H1 (cell line): ENCODE results near the gene NT5C1A. TPM values are rescaled to one million over a fixed set of nuclear protein-coding genes. Genes with fewer than 3 reads are reported as not detected.

ENCODE experiments used
- CTCF ChIA-PET: fragments of 300-600 bp; sonication (Branson Sonifier 250); formaldehyde crosslinking; loops from one replicate; lab custom pipeline; 2021; ENCODE audit not compliant: partially characterized antibody; lab: Charles Lee
- POLR2A ChIA-PET: fragments of 300-600 bp; sonication (Branson Sonifier 250); formaldehyde crosslinking; loops from one replicate; lab custom pipeline; 2021; ENCODE audit warnings: inconsistent platforms; ENCODE audit not compliant: partially characterized antibody; lab: Charles Lee
- DNase-seq, 2 experiments: peaks; one replicate each; pipeline versions ENCODE4 v3.0.0 to v3.0.0-alpha.2; 2010 to 2022; ENCODE audit warnings: low spot score in 2 of 2, low read depth in 1 of 2, mixed read lengths in 1 of 2
- FAIRE-seq: peaks from 2 replicates; lab custom pipeline; 2011; peaks lifted over from hg19 to GRCh38; lab: Jason Lieb, UNC
- H2AFZ ChIP-seq: 2 replicates; pipeline ENCODE4 v1.8.1; 2012; ENCODE audit warnings: low read length, inconsistent platforms
- H2AK5ac ChIP-seq: 2 replicates; pipeline ENCODE4 v1.6.1; 2013; ENCODE audit warnings: low read depth, low read length
- H2BK120ac ChIP-seq: replicated peaks from 2 replicates; pipeline ENCODE3; 2013; ENCODE audit warnings: low read depth, low read length, inconsistent platforms
- H2BK12ac ChIP-seq: 2 replicates; pipeline ENCODE4 v1.6.1; 2013; ENCODE audit warnings: low read depth, low read length
- H2BK15ac ChIP-seq: 2 replicates; pipeline ENCODE4 v1.6.1; 2013; ENCODE audit warnings: low read length
- H2BK20ac ChIP-seq: 2 replicates; pipeline ENCODE4 v1.6.1; 2013; ENCODE audit warnings: low read length
- H2BK5ac ChIP-seq: 2 replicates; pipeline ENCODE4 v1.6.1; 2013; ENCODE audit warnings: low read depth, low read length
- H3K14ac ChIP-seq: 2 replicates; pipeline ENCODE4 v1.6.1; 2013; ENCODE audit warnings: inconsistent platforms; ENCODE audit not compliant: insufficient read length
- H3K18ac ChIP-seq: 2 replicates; pipeline ENCODE4 v1.6.1; 2013; ENCODE audit warnings: low read length; ENCODE audit errors: extremely low read depth
- H3K23ac ChIP-seq: 2 replicates; pipeline ENCODE4 v1.6.1; 2013; ENCODE audit warnings: inconsistent platforms; ENCODE audit not compliant: insufficient read length
- H3K23me2 ChIP-seq: 2 replicates; pipeline ENCODE4 v1.6.1; 2013; ENCODE audit warnings: low read depth, low read length
- H3K27ac ChIP-seq: 2 replicates; pipeline ENCODE4 v1.6.1; 2011; ENCODE audit warnings: low read depth, low read length, inconsistent platforms
- H3K27me3 ChIP-seq, 4 experiments: replicated peaks in 1 of 4; 1 replicate in 1 of 4; 2 replicates in 3 of 4; pipeline versions ENCODE4 v1.6.1 to v1.8.1; 2011 to 2013; ENCODE audit warnings: low read length in 3 of 4, mild to moderate bottlenecking in 3 of 4, inconsistent platforms in 2 of 4, mixed read lengths in 2 of 4, moderate library complexity in 1 of 4; ENCODE audit not compliant: control insufficient read depth in 3 of 4, insufficient read depth in 3 of 4; ENCODE audit errors: extremely low read depth in 1 of 4
- H3K36me3 ChIP-seq, 4 experiments: 2 replicates each; pipeline versions ENCODE4 v1.6.1 to v1.8.1; 2011 to 2013; ENCODE audit warnings: mild to moderate bottlenecking in 4 of 4, low read length in 3 of 4, moderate library complexity in 2 of 4, control low read depth in 1 of 4, inconsistent platforms in 1 of 4; ENCODE audit not compliant: insufficient read depth in 4 of 4, control insufficient read depth in 2 of 4
- H3K4ac ChIP-seq: replicated peaks from 2 replicates; pipeline ENCODE3; 2013; ENCODE audit warnings: low read length, low read depth, mixed read lengths, inconsistent platforms; ENCODE audit not compliant: insufficient read length
- H3K4me1 ChIP-seq, 4 experiments: replicated peaks in 1 of 4; 1 replicate in 1 of 4; 2 replicates in 3 of 4; pipeline versions ENCODE4 v1.6.1 to v1.8.1; 2011 to 2013; ENCODE audit warnings: low read length in 3 of 4, inconsistent platforms in 2 of 4, mixed read lengths in 1 of 4; ENCODE audit not compliant: insufficient read depth in 4 of 4, control insufficient read depth in 3 of 4
- H3K4me2 ChIP-seq, 2 experiments: 2 replicates each; pipeline versions ENCODE4 v1.6.1 to v1.8.1; 2011 to 2013; ENCODE audit warnings: low read depth in 2 of 2, low read length in 2 of 2, control low read depth in 1 of 2, inconsistent platforms in 1 of 2, mild to moderate bottlenecking in 1 of 2; ENCODE audit not compliant: insufficient read depth in 1 of 2
- H3K4me3 ChIP-seq, 4 experiments: fragments of 200-600, 300-600 bp in 1 of 4; sonication (generic), shearing (Covaris generic), sonication (Bioruptor Twin) in 1 of 4; 2 replicates each; pipeline versions ENCODE4 v1.5.1 to v1.8.1; 2011 to 2016; ENCODE audit warnings: low read length in 4 of 4, low read depth in 3 of 4, control low read depth in 2 of 4, inconsistent platforms in 2 of 4, mild to moderate bottlenecking in 2 of 4, mixed read lengths in 1 of 4, moderate library complexity in 1 of 4; ENCODE audit not compliant: insufficient read depth in 2 of 4; ENCODE audit errors: extremely low read depth in 1 of 4
- H3K56ac ChIP-seq: replicated peaks from 2 replicates; pipeline ENCODE3; 2013; ENCODE audit warnings: low read depth, mild to moderate bottlenecking, mixed read lengths, low read length, inconsistent platforms; ENCODE audit not compliant: insufficient read length
- H3K79me1 ChIP-seq: 2 replicates; pipeline ENCODE4 v1.6.1; 2013; ENCODE audit warnings: low read depth, low read length, control low read depth
- H3K79me2 ChIP-seq, 2 experiments: 2 replicates each; pipeline versions ENCODE4 v1.6.1 to v1.8.1; 2012 to 2013; ENCODE audit warnings: low read length in 2 of 2, mild to moderate bottlenecking in 2 of 2, inconsistent platforms in 1 of 2; ENCODE audit not compliant: insufficient read depth in 2 of 2, control insufficient read depth in 1 of 2
- H3K9ac ChIP-seq, 4 experiments: replicated peaks in 1 of 4; 1 replicate in 1 of 4; 2 replicates in 3 of 4; pipeline versions ENCODE4 v1.6.1 to v1.8.1; 2011 to 2013; ENCODE audit warnings: low read depth in 3 of 4, low read length in 3 of 4, control low read depth in 2 of 4, mild to moderate bottlenecking in 2 of 4, moderate library complexity in 2 of 4, inconsistent platforms in 1 of 4; ENCODE audit errors: extremely low read depth in 1 of 4
- H3K9me3 ChIP-seq, 2 experiments: 2 replicates each; pipeline versions ENCODE4 v1.6.1 to v1.8.1; 2012 to 2013; ENCODE audit warnings: mild to moderate bottlenecking in 2 of 2, moderate library complexity in 2 of 2, control low read depth in 1 of 2, inconsistent platforms in 1 of 2, low read depth in 1 of 2, low read length in 1 of 2, mixed read lengths in 1 of 2; ENCODE audit not compliant: insufficient read depth in 2 of 2
- H4K20me1 ChIP-seq, 2 experiments: replicated peaks in 1 of 2; 2 replicates each; pipeline versions ENCODE3 to v1.8.1; 2011 to 2013; ENCODE audit warnings: inconsistent platforms in 2 of 2, low read length in 2 of 2, mild to moderate bottlenecking in 1 of 2; ENCODE audit not compliant: insufficient read depth in 2 of 2, control insufficient read depth in 1 of 2
- H4K5ac ChIP-seq: 2 replicates; pipeline ENCODE4 v1.6.1; 2013; ENCODE audit warnings: low read length, low read depth, mixed read lengths, inconsistent platforms; ENCODE audit not compliant: insufficient read length
- H4K8ac ChIP-seq: 2 replicates; pipeline ENCODE4 v1.8.0; 2013; ENCODE audit warnings: mild to moderate bottlenecking, moderate library complexity, low read length, inconsistent platforms; ENCODE audit not compliant: insufficient read depth; ENCODE audit errors: extremely low read depth
- H4K91ac ChIP-seq: replicated peaks from 2 replicates; pipeline ENCODE3; 2013; ENCODE audit warnings: low read length, mixed read lengths, inconsistent platforms; ENCODE audit not compliant: insufficient read length
- BACH1 ChIP-seq: IDR thresholded peaks from 2 replicates; pipeline ENCODE4 v1.6.1; 2012; ENCODE audit warnings: low read length, improper control_type of control experiment
- EZH2 ChIP-seq: fragments of 200-600 bp; sonication (generic); IDR thresholded peaks from 2 replicates; pipeline ENCODE4 v1.7.1; 2012; ENCODE audit warnings: low read depth, mild to moderate bottlenecking, moderate library complexity, low read length, inconsistent platforms; ENCODE audit not compliant: severe bottlenecking
- MAFK ChIP-seq: IDR thresholded peaks from 2 replicates; pipeline ENCODE4 v1.6.1; 2012; ENCODE audit warnings: low read depth, mild to moderate bottlenecking, improper control_type of control experiment, low read length
- WGBS, 2 experiments: shearing (Covaris generic) in 1 of 2; methylation state at CpG; one replicate each; pipeline versions ENCODE4 v1.1.6 to v1.1.7; 2013 to 2015; ENCODE audit warnings: low lambda C conversion rate in 2 of 2, mixed read lengths in 2 of 2, inconsistent platforms in 1 of 2, low coverage in 1 of 2, missing lambda C conversion rate in 1 of 2; ENCODE audit not compliant: insufficient replicate concordance in 2 of 2, insufficient coverage in 1 of 2, insufficient read length in 1 of 2; ENCODE audit errors: extremely low coverage in 1 of 2, missing lambda C conversion rate in 1 of 2; 5-methylcytosine and 5-hydroxymethylcytosine counted together
- polyA plus RNA-seq, 7 experiments: library from polyadenylated mRNA; depleted of rRNA in 3 of 7; stranded (reverse) in 5 of 7; unstranded in 2 of 7; fragments of >200 nt in 5 of 7; fragments of 200-250 nt in 2 of 7; gene quantifications; 1 replicate in 5 of 7; 2 replicates in 1 of 7; 4 replicates in 1 of 7; pipeline versions ENCODE4 v1.2.1 to v1.2.3, GENCODE V29; 2011 to 2013; ENCODE audit warnings: missing spikeins in 2 of 7, mixed read lengths in 2 of 7
- total RNA-seq: library from RNA; stranded (reverse); fragmentation: NEBNext Ultra II Directional; extraction: Animal tissue kit (Norgen Biotek cat#: 25700); gene quantifications from 2 replicates; pipeline ENCODE4 v1.2.1, GENCODE V29; 2021

Gene NT5C1A
- total and polyA plus RNA-seq, 2 of the 8 experiments (the other 6 are each of a cell fraction or from before 2014, with no cell fraction given), result not detected

- no peaks in the 10 kb centered on the region for H3K23me2 ChIP-seq
- no peak overlapping the region for H3K27ac ChIP-seq
- no peak overlapping the region for H3K23ac ChIP-seq
- no peak overlapping the region for H4K5ac ChIP-seq
- no peak overlapping the region for H2BK5ac ChIP-seq
- H4K20me1 ChIP-seq, result no peaks in the 10 kb centered on the region
- H2BK120ac ChIP-seq, result no peak overlapping the region
- WGBS, 2 experiments, result 90% methylated on average over 6 of the region's 8 CpGs; no CpG with 5 or more reads in 1 of the 2 experiments
- H2BK12ac ChIP-seq, result no peak overlapping the region
- H3K79me1 ChIP-seq, result no peaks in the 10 kb centered on the region
- no peaks in the 10 kb centered on the region; a peak in 1 of 4 replicates for H3K9me3 ChIP-seq
- no peak overlapping the region; the same call in 1 of the 2 replicates for H3K18ac ChIP-seq
- no peak overlapping the region for H4K91ac ChIP-seq
- H2AFZ ChIP-seq, result no peak overlapping the region
- TF ChIP-seq BACH1 (peak; percentile 97), MAFK (peak; percentile 93), EZH2 (no peak)
- TF ChIP-seq, all 59 proteins: peak for 2
- no peak overlapping the region for H3K56ac ChIP-seq
- no peak overlapping the region for H3K4me2 ChIP-seq
- no peak overlapping the region for H3K4ac ChIP-seq
- DNase-seq, result no peak
- peaks cover 0 to 1% (median 0%) of the 10 kb centered on the region in 4 experiments; a peak in 2 of 7 replicates for H3K4me1 ChIP-seq
- CTCF ChIA-PET, result interaction anchor here (0.6 to 25.8 kb wide), 6 partner anchors 22 to 214 kb away, joined by 3 to 337 read pairs (median 5); partner anchors contain the start of gene HEYL
- H3K79me2 ChIP-seq, result no peaks in the 10 kb centered on the region
- no peak overlapping the region for H4K8ac ChIP-seq
- POLR2A ChIA-PET, result interaction anchor here (0.6 kb wide), 1 partner anchor 242 kb away, joined by 3 read pairs; no protein-coding TSS in a partner anchor
- FAIRE-seq, result no peak
- H3K27me3 ChIP-seq, result peaks cover 0 to 9% (median 6%) of the 10 kb centered on the region in 4 experiments; a peak in 5 of 7 replicates
- H3K14ac ChIP-seq, result no peak overlapping the region
- no peak overlapping the region for H3K9ac ChIP-seq
- no peak overlapping the region for H3K4me3 ChIP-seq
- H2BK20ac ChIP-seq, result no peak overlapping the region
- no peak overlapping the region for H2BK15ac ChIP-seq
- no peak overlapping the region for H2AK5ac ChIP-seq
- H3K36me3 ChIP-seq, result no peaks in the 10 kb centered on the region
Observed at GRCh38 chr1:39615086-39615673, 56.7 kb downstream of the NT5C1A start.
